ENCODE data around the gene PLCB4.

- TF ChIP-seq, protein P1, sequence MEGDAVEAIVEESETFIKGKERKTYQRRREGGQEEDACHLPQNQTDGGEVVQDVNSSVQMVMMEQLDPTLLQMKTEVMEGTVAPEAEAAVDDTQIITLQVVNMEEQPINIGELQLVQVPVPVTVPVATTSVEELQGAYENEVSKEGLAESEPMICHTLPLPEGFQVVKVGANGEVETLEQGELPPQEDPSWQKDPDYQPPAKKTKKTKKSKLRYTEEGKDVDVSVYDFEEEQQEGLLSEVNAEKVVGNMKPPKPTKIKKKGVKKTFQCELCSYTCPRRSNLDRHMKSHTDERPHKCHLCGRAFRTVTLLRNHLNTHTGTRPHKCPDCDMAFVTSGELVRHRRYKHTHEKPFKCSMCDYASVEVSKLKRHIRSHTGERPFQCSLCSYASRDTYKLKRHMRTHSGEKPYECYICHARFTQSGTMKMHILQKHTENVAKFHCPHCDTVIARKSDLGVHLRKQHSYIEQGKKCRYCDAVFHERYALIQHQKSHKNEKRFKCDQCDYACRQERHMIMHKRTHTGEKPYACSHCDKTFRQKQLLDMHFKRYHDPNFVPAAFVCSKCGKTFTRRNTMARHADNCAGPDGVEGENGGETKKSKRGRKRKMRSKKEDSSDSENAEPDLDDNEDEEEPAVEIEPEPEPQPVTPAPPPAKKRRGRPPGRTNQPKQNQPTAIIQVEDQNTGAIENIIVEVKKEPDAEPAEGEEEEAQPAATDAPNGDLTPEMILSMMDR (IDR thresholded peaks at IDR 0.05): no peak
- TF ChIP-seq POLR2AphosphoS5 (IDR thresholded peaks at IDR 0.05; ENCODE audit: low read depth, low read length): no peak
- no peak for TF ChIP-seq MXI1 (IDR thresholded peaks at IDR 0.05; ENCODE audit: low read depth, low read length)
- no peak for TF ChIP-seq TEAD4 (IDR thresholded peaks at IDR 0.05; ENCODE audit: borderline replicate concordance, insufficient read depth)
- TF ChIP-seq EP300 (IDR thresholded peaks at IDR 0.05; ENCODE audit: borderline replicate concordance in 1 of 2, low read depth in 1 of 2, low read length in 1 of 2): no peak
- no peak for TF ChIP-seq REST (IDR thresholded peaks at IDR 0.05; ENCODE audit: low read depth, low read length)
- TF ChIP-seq GATA2 (CRISPR knock-in tag; IDR thresholded peaks at IDR 0.05): no peak
- no peak for TF ChIP-seq EZH2phosphoT487 (IDR thresholded peaks at IDR 0.05; ENCODE audit: borderline replicate concordance, low read depth)
- TF ChIP-seq YY1 (IDR thresholded peaks at IDR 0.05; ENCODE audit: low read depth): no peak
- TF ChIP-seq SMC3 (IDR thresholded peaks at IDR 0.05; ENCODE audit: low read depth, low read length): no peak
- no peak for TF ChIP-seq USF1 (IDR thresholded peaks at IDR 0.05; ENCODE audit: borderline replicate concordance, low read depth)
- TF ChIP-seq RCOR1 (IDR thresholded peaks at IDR 0.05; ENCODE audit: low read length): no peak
- no peak for TF ChIP-seq RAD21 (IDR thresholded peaks at IDR 0.05; ENCODE audit: low read length)
Measured at GRCh38 chr20:9019833-9020232, 49.1 kb upstream of the PLCB4 start.

All from SK-N-SH (cell line).